ENCODE data around the gene TBC1D32. TPM values are rescaled to one million over a fixed set of nuclear protein-coding genes. Genes with fewer than 3 reads are reported as not detected.

TBC1D32 gene
- polyA plus RNA-seq, 1 donor (not counting 4 experiments of a cell fraction or from before 2014, with no cell fraction given), result 6.7 TPM

DNA sequence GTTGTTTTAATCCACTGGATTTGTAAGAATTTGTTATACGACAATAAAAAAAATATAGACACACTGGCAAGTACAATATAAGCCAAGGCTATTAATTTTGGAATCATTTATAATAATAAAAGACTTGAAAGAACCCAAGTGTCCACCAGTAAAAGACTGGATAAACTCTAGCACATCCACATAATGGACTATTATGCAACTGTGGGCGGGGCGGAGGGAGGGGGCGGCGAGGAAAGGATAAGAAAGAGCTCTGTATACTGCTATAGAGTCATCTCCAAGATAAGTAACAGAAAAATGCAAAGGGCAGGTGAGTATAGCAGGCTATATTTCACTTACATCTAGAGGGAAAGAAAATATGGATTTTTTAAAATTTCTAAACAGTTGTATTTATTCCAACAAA is 123.3 kb downstream of the TBC1D32 start:
- Histone ChIP-seq H4K20me1 (ENCODE audit: control insufficient read depth, extremely low read depth, insufficient read depth, low read length) (no peaks in the 10 kb centered on the region), H3K4me2 (ENCODE audit: control insufficient read depth, extremely low read depth, insufficient read depth, low read depth, low read length) (no peak overlapping the region), H3K36me3 (ENCODE audit: control insufficient read depth in 2 of 2, extremely low read depth in 1 of 2, insufficient read depth in 2 of 2, low read length in 2 of 2) (peaks cover 0 to 5% of the 10 kb centered on the region in 2 experiments), H3K9me3 (ENCODE audit: control insufficient read depth, low read depth, low read length) (no peaks in the 10 kb centered on the region), H3K4me1 (ENCODE audit: control insufficient read depth, extremely low read depth, insufficient read depth, low read length) (no peaks in the 10 kb centered on the region), H3K79me2 (ENCODE audit: control insufficient read depth, insufficient read depth, low read length) (no peaks in the 10 kb centered on the region), H3K9ac (ENCODE audit: control insufficient read depth, extremely low read depth, insufficient read depth, low read length) (no peak overlapping the region), H3K27me3 (ENCODE audit: control insufficient read depth, extremely low read depth, insufficient read depth, low read length) (no peaks in the 10 kb centered on the region), H3K4me3 (ENCODE audit: control insufficient read depth in 2 of 3, extremely low read depth in 1 of 3, insufficient read depth in 2 of 3, low read depth in 1 of 3, low read length in 3 of 3) (no peak overlapping the region), H2AFZ (ENCODE audit: control insufficient read depth, low read length) (no peak overlapping the region), H3K9me1 (ENCODE audit: control insufficient read depth, extremely low read depth, insufficient read depth, low read length) (no peaks in the 10 kb centered on the region), H3K27ac (ENCODE audit: control insufficient read depth, insufficient read depth, low read length) (no peak overlapping the region)
- TF ChIP-seq, protein P1, sequence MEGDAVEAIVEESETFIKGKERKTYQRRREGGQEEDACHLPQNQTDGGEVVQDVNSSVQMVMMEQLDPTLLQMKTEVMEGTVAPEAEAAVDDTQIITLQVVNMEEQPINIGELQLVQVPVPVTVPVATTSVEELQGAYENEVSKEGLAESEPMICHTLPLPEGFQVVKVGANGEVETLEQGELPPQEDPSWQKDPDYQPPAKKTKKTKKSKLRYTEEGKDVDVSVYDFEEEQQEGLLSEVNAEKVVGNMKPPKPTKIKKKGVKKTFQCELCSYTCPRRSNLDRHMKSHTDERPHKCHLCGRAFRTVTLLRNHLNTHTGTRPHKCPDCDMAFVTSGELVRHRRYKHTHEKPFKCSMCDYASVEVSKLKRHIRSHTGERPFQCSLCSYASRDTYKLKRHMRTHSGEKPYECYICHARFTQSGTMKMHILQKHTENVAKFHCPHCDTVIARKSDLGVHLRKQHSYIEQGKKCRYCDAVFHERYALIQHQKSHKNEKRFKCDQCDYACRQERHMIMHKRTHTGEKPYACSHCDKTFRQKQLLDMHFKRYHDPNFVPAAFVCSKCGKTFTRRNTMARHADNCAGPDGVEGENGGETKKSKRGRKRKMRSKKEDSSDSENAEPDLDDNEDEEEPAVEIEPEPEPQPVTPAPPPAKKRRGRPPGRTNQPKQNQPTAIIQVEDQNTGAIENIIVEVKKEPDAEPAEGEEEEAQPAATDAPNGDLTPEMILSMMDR (optimal IDR thresholded peaks at IDR 0.05 in 1 of 3, IDR thresholded peaks at IDR 0.05 in 1 of 3, conservative IDR thresholded peaks at IDR 0.05 in 1 of 3; ENCODE audit: extremely low read depth in 1 of 3, insufficient read depth in 2 of 3, low read length in 3 of 3), result no peak
- no peak for TF ChIP-seq EZH2 (IDR thresholded peaks at IDR 0.05; ENCODE audit: low read length)
- FAIRE-seq (no peak), DNase-seq (ENCODE audit: low read depth, low spot score) (no peak)
- dilution Hi-C loops (cut with MboI; ENCODE audit: extremely low pct_ligation_motif_present, low sequenced_read_pairs), result no loop called here

GRCh38 chr6:121205569-121205968 is 128.7 kb downstream of the TBC1D32 start:
- Histone ChIP-seq H3K27ac (ENCODE audit: control insufficient read depth, insufficient read depth, low read length) (no peak overlapping the region), H3K4me1 (ENCODE audit: control insufficient read depth, extremely low read depth, insufficient read depth, low read length) (no peaks in the 10 kb centered on the region), H4K20me1 (ENCODE audit: control insufficient read depth, extremely low read depth, insufficient read depth, low read length) (no peaks in the 10 kb centered on the region), H3K4me2 (ENCODE audit: control insufficient read depth, extremely low read depth, insufficient read depth, low read depth, low read length) (no peak overlapping the region), H3K4me3 (ENCODE audit: control insufficient read depth in 2 of 3, extremely low read depth in 1 of 3, insufficient read depth in 2 of 3, low read depth in 1 of 3, low read length in 3 of 3) (no peak overlapping the region), H2AFZ (ENCODE audit: control insufficient read depth, low read length) (no peak overlapping the region), H3K27me3 (ENCODE audit: control insufficient read depth, extremely low read depth, insufficient read depth, low read length) (no peaks in the 10 kb centered on the region), H3K9ac (ENCODE audit: control insufficient read depth, extremely low read depth, insufficient read depth, low read length) (no peak overlapping the region), H3K9me3 (ENCODE audit: control insufficient read depth, low read depth, low read length) (no peaks in the 10 kb centered on the region), H3K9me1 (ENCODE audit: control insufficient read depth, extremely low read depth, insufficient read depth, low read length) (no peaks in the 10 kb centered on the region), H3K36me3 (ENCODE audit: control insufficient read depth in 2 of 2, extremely low read depth in 1 of 2, insufficient read depth in 2 of 2, low read length in 2 of 2) (no peaks in the 10 kb centered on the region), H3K79me2 (ENCODE audit: control insufficient read depth, insufficient read depth, low read length) (no peaks in the 10 kb centered on the region)
- dilution Hi-C loops (cut with MboI; ENCODE audit: extremely low pct_ligation_motif_present, low sequenced_read_pairs), result no loop called here
- DNase-seq (ENCODE audit: low read depth, low spot score), result no peak
- FAIRE-seq, result no peak
- TF ChIP-seq, protein P1 (optimal IDR thresholded peaks at IDR 0.05 in 1 of 3, IDR thresholded peaks at IDR 0.05 in 1 of 3, conservative IDR thresholded peaks at IDR 0.05 in 1 of 3; ENCODE audit: extremely low read depth in 1 of 3, insufficient read depth in 2 of 3, low read length in 3 of 3), result no peak
- TF ChIP-seq EZH2 (IDR thresholded peaks at IDR 0.05; ENCODE audit: low read length), result no peak
